Right lobe of liver (tissue), 4 donors: ENCODE data around the gene TBC1D2B.

Experiments
- POLR2A ChIP-seq: fragments of 450-650 bp; IDR thresholded peaks from one replicate; pipeline ENCODE4 v1.6.1; 2017; ENCODE audit warnings: antibody characterized with exemption, mild to moderate bottlenecking
- TF ChIP-seq, protein P1 (sequence below), 4 donors: fragments of 200-600 bp in 3 of 4; fragments of 450-650 bp in 1 of 4; IDR thresholded peaks; one replicate each; pipeline versions ENCODE4 v1.5.1 to v1.8.0; 2016 to 2022; ENCODE audit warnings: antibody characterized with exemption in 4 of 4, mild to moderate bottlenecking in 2 of 4
- donor health status: DM: no; HTN: no; CAD: no.
- donor health status: DM: no; HTN: no; CAD: no.
- donor health status: DM: no; HTN: yes; CAD: no.

DNA sequence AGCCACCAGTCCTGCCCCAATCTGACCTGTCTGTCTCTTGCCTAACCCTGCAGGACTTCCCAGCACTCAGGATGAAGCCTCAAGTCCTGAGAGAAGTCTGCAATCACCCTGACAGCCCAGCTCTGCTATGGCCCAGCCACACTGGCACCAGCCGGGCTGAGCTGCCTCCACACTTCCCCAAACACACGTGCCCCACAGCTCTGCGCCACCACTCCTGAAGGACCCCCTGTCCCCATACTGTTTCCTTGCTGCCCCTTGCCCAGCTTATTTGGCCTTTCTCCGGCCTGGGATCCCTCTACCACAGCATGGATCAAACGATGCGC is 76.6 kb downstream of the TBC1D2B start:
- TF ChIP-seq, protein P1, sequence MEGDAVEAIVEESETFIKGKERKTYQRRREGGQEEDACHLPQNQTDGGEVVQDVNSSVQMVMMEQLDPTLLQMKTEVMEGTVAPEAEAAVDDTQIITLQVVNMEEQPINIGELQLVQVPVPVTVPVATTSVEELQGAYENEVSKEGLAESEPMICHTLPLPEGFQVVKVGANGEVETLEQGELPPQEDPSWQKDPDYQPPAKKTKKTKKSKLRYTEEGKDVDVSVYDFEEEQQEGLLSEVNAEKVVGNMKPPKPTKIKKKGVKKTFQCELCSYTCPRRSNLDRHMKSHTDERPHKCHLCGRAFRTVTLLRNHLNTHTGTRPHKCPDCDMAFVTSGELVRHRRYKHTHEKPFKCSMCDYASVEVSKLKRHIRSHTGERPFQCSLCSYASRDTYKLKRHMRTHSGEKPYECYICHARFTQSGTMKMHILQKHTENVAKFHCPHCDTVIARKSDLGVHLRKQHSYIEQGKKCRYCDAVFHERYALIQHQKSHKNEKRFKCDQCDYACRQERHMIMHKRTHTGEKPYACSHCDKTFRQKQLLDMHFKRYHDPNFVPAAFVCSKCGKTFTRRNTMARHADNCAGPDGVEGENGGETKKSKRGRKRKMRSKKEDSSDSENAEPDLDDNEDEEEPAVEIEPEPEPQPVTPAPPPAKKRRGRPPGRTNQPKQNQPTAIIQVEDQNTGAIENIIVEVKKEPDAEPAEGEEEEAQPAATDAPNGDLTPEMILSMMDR (IDR thresholded peaks at IDR 0.05): no peak
- TF ChIP-seq POLR2A: no peak
